A673 (cell line): ENCODE results near the gene OSTC. TPM values are rescaled to one million over a fixed set of nuclear protein-coding genes. Genes with fewer than 3 reads are reported as not detected.

Experiments used
- BruUV-seq: library from RNA; stranded (reverse); fragments of 400-500 nt; replicated peaks from 2 replicates; lab custom pipeline; 2021; lab: Mats Ljungman, UMichigan
- CTCF ChIA-PET: fragments of 300-600 bp; sonication (Branson Sonifier 250); formaldehyde crosslinking; loops from one replicate; lab custom pipeline; 2022; ENCODE audit warnings: antibody characterized with exemption; lab: Charles Lee
- POLR2A ChIA-PET: fragments of 300-600 bp; sonication (Branson Sonifier 250); formaldehyde crosslinking; loops from one replicate; lab custom pipeline; 2022; ENCODE audit warnings: antibody characterized with exemption; ENCODE audit not compliant: low non-redundant PET; lab: Charles Lee
- DNase-seq: peaks from one replicate; pipeline ENCODE4 v3.0.0-alpha.2; 2015; ENCODE audit warnings: low spot score
- H3K27ac ChIP-seq: fragments of 200-600 bp; sonication (generic); 2 replicates; pipeline ENCODE4 v1.5.1; 2016; ENCODE audit warnings: mixed run types, low read depth, mild to moderate bottlenecking, mixed read lengths, antibody characterized with exemption, low read length; ENCODE audit not compliant: poor library complexity, severe bottlenecking
- H3K27me3 ChIP-seq: fragments of 200-600 bp; sonication (generic); replicated peaks from 2 replicates; pipeline ENCODE4 v1.6.1; 2017; ENCODE audit warnings: mixed run types, low read depth, mild to moderate bottlenecking, mixed read lengths, antibody characterized with exemption, low read length; ENCODE audit not compliant: insufficient read depth, poor library complexity
- H3K36me3 ChIP-seq: fragments of 200-600 bp; sonication (generic); 2 replicates; pipeline ENCODE4 v1.6.1; 2016; ENCODE audit warnings: mixed run types, mild to moderate bottlenecking, mixed read lengths, antibody characterized with exemption, low read length; ENCODE audit not compliant: insufficient read depth, poor library complexity, severe bottlenecking
- H3K4me1 ChIP-seq: fragments of 200-600 bp; sonication (generic); 2 replicates; pipeline ENCODE4 v1.6.1; 2017; ENCODE audit warnings: mixed run types, mild to moderate bottlenecking, mixed read lengths, antibody characterized with exemption, low read length; ENCODE audit not compliant: insufficient read depth, poor library complexity, severe bottlenecking
- H3K4me3 ChIP-seq: fragments of 200-600 bp; sonication (generic); 2 replicates; pipeline ENCODE4 v1.5.1; 2016; ENCODE audit warnings: low read depth, mixed run types, mild to moderate bottlenecking, mixed read lengths, low read length; ENCODE audit not compliant: poor library complexity, severe bottlenecking
- H3K9me3 ChIP-seq: fragments of 200-600 bp; sonication (generic); 2 replicates; pipeline ENCODE4 v1.6.1; 2016; ENCODE audit warnings: mixed run types, low read depth, mild to moderate bottlenecking, mixed read lengths, antibody characterized with exemption, low read length; ENCODE audit not compliant: poor library complexity, severe bottlenecking
- CTCF ChIP-seq: fragments of 300-800, 200-600 bp; sonication (generic); conservative IDR thresholded peaks from 2 replicates; pipeline ENCODE4 v1.5.1; 2017; ENCODE audit warnings: low read depth, mild to moderate bottlenecking, antibody characterized with exemption, low read length, moderate library complexity, mixed read lengths
- EZH2 ChIP-seq: fragments of 200-600 bp; sonication (generic); IDR thresholded peaks from 2 replicates; pipeline ENCODE4 v1.6.1; 2017; ENCODE audit warnings: borderline replicate concordance, low read depth, mild to moderate bottlenecking, mixed read lengths, antibody characterized with exemption, low read length; ENCODE audit not compliant: poor library complexity, severe bottlenecking
- intact Hi-C: fragments of 100-400 bp; cut with micrococcal nuclease; formaldehyde crosslinking; loops from one replicate; pipeline ENCODE4 v1.10.0; 2022; ENCODE audit not compliant: unreplicated experiment
- total RNA-seq: library from RNA; stranded (reverse); gene quantifications from 2 replicates; pipeline ENCODE4 v1.2.3, GENCODE V29; 2021

Gene OSTC
- total RNA-seq, 1 experiment from 2014 or later, result 137 TPM

GRCh38 chr4:108635070-108635655 lies 15.2 kb upstream of the OSTC start:
- TF ChIP-seq CTCF (no peak), EZH2 (no peak)
- Histone ChIP-seq H3K9me3 (no peaks in the 10 kb centered on the region), H3K4me3 (no peak overlapping the region), H3K27ac (no peak overlapping the region), H3K27me3 (no peaks in the 10 kb centered on the region), H3K4me1 (no peaks in the 10 kb centered on the region), H3K36me3 (peaks cover 38% of the 10 kb centered on the region)
- no peak for DNase-seq
- intact Hi-C loops, result no loop called here
- CTCF ChIA-PET, result no interaction called here
- POLR2A ChIA-PET, result no interaction called here
- BruUV-seq, result no TSS peak

- CTCF ChIA-PET, result interaction anchor here (0.6 kb wide), 1 partner anchor 15 kb away, joined by 3 read pairs; no protein-coding TSS in a partner anchor
- no peak for TF ChIP-seq CTCF
- TF ChIP-seq EZH2, result no peak
- Histone ChIP-seq H3K4me3 (no peak overlapping the region), H3K27me3 (no peaks in the 10 kb centered on the region), H3K9me3 (no peaks in the 10 kb centered on the region), H3K27ac (no peak overlapping the region), H3K4me1 (no peaks in the 10 kb centered on the region), H3K36me3 (peaks cover 28% of the 10 kb centered on the region)
- intact Hi-C loops, result no loop called here
- DNase-seq, result no peak
- POLR2A ChIA-PET, result interaction anchor here (0.6 kb wide), 1 partner anchor 26 kb away, joined by 5 read pairs; no protein-coding TSS in a partner anchor
- no TSS peak for BruUV-seq
These were observed 14.2 kb upstream of the OSTC start for GRCh38 chr4:108636246-108636645.

GRCh38 chr4:108637856-108638255 lies 12.5 kb upstream of the OSTC start:
- intact Hi-C loops, result no loop called here
- POLR2A ChIA-PET, result interaction anchor here (0.7 kb wide), 1 partner anchor 976 kb away, joined by 3 read pairs; no protein-coding TSS in a partner anchor
- CTCF ChIA-PET, result no interaction called here

More at GRCh38 chr4:108637856-108638255, 12.5 kb upstream of the OSTC start:
- Histone ChIP-seq H3K9me3 (no peaks in the 10 kb centered on the region), H3K4me1 (no peaks in the 10 kb centered on the region), H3K36me3 (peaks cover 15% of the 10 kb centered on the region), H3K4me3 (no peak overlapping the region), H3K27ac (no peak overlapping the region), H3K27me3 (no peaks in the 10 kb centered on the region)
- no TSS peak for BruUV-seq
- TF ChIP-seq CTCF (peak; percentile 37), EZH2 (no peak)
- no peak for DNase-seq
